ENCODE measurements around the gene TRAF4. TPM values are rescaled to one million over a fixed set of nuclear protein-coding genes. Genes with fewer than 3 reads are reported as not detected.
"Not testable (repeated sequence)": the region's sequence is repeated elsewhere in the genome, so short reads cannot be mapped to it uniquely, and the experiment has no call there.

Gene TRAF4
- total RNA-seq, 2 donors from 2014 or later: 88.3 to 168 TPM

- ATAC-seq; DNase-seq (ENCODE audit: low spot score in 2 of 2); H3K9me3 Mint-ChIP-seq: not testable (repeated sequence)
- H3K36me3 Mint-ChIP-seq: peaks cover 52 to 63% of the 10 kb centered on the region in 2 donors
- peak overlapping the region; percentile 93 to 100 for H3K27ac Mint-ChIP-seq
Observed at GRCh38 chr17:28723836-28724499, 19.8 kb upstream of the TRAF4 start.

DNA sequence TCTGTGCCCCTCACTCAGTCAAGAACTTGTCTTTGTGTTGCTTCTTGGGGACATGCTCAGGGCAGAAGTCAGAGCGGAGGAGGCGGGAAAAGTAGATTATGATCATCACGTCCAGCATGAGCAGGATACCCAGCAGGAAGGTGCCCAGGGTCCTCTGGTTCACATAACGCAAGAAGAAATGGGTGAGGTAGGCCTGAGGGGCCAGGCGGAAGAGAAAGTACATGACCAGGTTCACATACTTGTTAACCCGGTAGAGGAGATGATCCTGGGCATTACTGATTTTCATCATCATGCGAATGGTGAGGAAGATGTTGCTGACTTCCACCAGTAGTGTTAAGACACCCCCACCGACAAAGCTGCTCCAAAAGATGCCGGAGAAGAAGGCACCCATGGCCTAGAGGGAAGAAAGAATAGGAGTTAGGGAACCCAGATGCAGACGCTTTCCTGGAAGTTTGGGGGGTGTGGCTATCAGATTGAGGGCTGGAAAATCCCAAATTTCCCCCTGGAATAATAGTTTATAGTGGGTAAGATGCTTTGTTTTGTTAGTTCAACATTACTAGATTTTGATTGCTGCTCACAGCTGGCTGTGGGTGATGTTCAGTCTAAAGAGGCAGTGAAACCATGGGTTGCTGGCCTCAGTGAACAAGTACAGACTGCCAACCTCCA lies 19.2 kb upstream of the TRAF4 start:
- ATAC-seq (no peak), DNase-seq (ENCODE audit: low spot score in 2 of 2) (no peak)
- Mint-ChIP-seq H3K27ac (peak overlapping the region; percentile 93 to 100), H3K9me3 (no peaks in the 10 kb centered on the region), H3K36me3 (peaks cover 47 to 58% of the 10 kb centered on the region in 2 donors)

GRCh38 chr17:28725166-28725659 lies 18.6 kb upstream of the TRAF4 start:
- Mint-ChIP-seq H3K36me3 (peaks cover 41 to 52% of the 10 kb centered on the region in 2 donors), H3K9me3 (no peaks in the 10 kb centered on the region), H3K27ac (peak overlapping the region; percentile 93 to 100)
- ATAC-seq (no peak), DNase-seq (ENCODE audit: low spot score in 2 of 2) (peak in 1 of 2 donors; percentile 39)

DNA sequence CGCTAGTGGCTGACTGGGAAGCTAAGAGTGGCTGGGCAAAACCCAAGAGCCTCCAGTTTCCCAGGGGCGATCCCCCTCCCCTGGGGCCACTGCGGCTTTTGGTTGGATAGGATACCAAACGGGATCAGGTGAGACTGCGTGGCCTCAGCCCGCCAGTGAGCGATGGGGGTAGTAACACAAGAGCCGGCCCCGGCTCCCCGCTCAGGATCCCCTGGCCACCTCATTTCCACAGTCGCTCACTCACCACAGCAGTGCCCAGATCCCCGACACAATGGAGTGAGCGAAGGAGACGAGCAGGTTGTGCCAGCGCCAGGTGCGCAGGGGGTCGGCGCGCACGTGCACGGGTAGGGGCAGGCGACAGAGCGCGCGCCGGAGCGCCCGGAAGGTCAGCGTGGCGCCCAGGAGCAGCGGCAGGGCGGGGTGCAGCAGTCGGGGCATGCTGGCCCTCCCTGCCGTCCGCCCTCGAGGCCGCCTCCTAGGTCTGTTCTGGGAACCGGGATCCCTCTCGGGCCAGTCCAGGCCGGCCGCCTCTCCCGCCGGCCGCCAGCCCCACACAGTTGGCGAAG lies 18.1 kb upstream of the TRAF4 start:
- Mint-ChIP-seq H3K36me3 (peaks cover 35 to 47% of the 10 kb centered on the region in 2 donors), H3K27ac (peak overlapping the region; percentile 93 to 100), H3K9me3 (no peaks in the 10 kb centered on the region)
- peak; percentile 63 to 79 for DNase-seq (ENCODE audit: low spot score in 2 of 2)
- peak in 1 of 2 donors; percentile 2 for ATAC-seq

DNA sequence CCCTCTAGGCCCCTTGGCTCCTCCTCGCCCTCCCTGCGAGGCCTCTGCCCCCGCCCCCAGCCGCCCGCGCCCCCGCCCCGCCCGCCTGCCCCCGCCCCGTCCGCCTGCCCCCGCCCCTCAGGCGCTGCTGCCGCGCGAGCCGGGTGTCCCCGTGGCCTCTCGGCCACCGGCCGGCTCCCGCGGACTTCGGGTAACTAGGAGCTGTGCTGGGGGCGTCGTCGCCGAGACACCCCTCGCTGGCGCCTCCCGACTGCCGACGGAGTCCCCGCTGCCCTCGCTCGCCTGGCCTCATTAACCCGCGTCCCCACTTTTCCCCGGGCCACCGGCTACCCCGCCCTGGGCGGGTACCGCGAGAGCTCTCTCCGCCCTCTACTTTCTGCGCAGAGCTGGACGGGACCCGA lies 17.6 kb upstream of the TRAF4 start, which contains the start of gene TLCD1:
Gene TLCD1, minus strand, starts transcription at position 8 of the 401 bp plus-strand sequence. CDS start 136 bp downstream, outside the sequence.
- Mint-ChIP-seq H3K27ac (peak within 1 kb of the TSS; percentile 98 to 100), H3K9me3 (no peaks in the 10 kb centered on the region), H3K36me3 (peaks cover 31 to 42% of the 10 kb centered on the region in 2 donors)
- ATAC-seq (peak; percentile 28 to 51), DNase-seq (ENCODE audit: low spot score in 2 of 2) (peak; percentile 83 to 86)

GRCh38 chr17:28726627-28727491 lies 17.0 kb upstream of the TRAF4 start:
- H3K36me3 Mint-ChIP-seq: peaks cover 25 to 36% of the 10 kb centered on the region in 2 donors
- peak overlapping the region; percentile 98 to 100 for H3K27ac Mint-ChIP-seq
- DNase-seq (ENCODE audit: low spot score in 2 of 2): peak; percentile 95 to 97
- peak; percentile 33 to 42 for ATAC-seq
- H3K9me3 Mint-ChIP-seq: no peaks in the 10 kb centered on the region

- ATAC-seq (peak; percentile 43 to 57), DNase-seq (ENCODE audit: low spot score in 2 of 2) (peak; percentile 96 to 99)
- Mint-ChIP-seq H3K9me3 (no peaks in the 10 kb centered on the region), H3K36me3 (peaks cover 15 to 23% of the 10 kb centered on the region in 2 donors), H3K27ac (peak within 1 kb of the TSS; percentile 98 to 100)
Observed at GRCh38 chr17:28728364-28729200, 15.2 kb upstream of the TRAF4 start, which contains the start of gene NEK8. TSS of gene NEK8 (plus strand) at chr17:28728788. CDS start at chr17:28728814, 26 bp downstream.

DNA sequence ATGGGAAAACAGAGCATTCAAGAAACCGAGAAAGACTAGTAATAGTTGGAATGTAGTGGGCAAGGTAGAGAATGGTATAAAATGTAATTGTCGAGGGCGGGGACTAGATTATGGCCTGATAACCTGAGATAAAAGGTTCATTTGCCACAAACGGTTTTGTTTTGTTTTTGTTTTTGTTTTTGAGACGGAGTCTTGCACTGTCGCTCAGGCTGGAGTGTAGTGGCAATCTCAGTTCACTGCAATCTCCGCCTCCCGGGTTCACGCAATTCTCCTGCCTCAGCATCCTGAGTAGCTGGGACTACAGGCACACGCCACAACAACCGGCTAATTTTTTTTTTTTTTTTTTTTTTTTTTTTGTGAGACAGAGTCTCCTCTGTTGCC lies 13.9 kb upstream of the TRAF4 start:
- ATAC-seq: no peak
- no peaks in the 10 kb centered on the region for H3K9me3 Mint-ChIP-seq
- H3K27ac Mint-ChIP-seq: peak overlapping the region in 1 of 2 donors; percentile 100
- H3K36me3 Mint-ChIP-seq: peaks cover 6 to 9% of the 10 kb centered on the region in 2 donors
- no peak for DNase-seq (ENCODE audit: low spot score in 2 of 2)

- H3K9me3 Mint-ChIP-seq: no peaks in the 10 kb centered on the region
- H3K27ac Mint-ChIP-seq: no peak overlapping the region
Observed at GRCh38 chr17:28733346-28733745, 10.5 kb upstream of the TRAF4 start.

GRCh38 chr17:28734712-28735241 lies 9.0 kb upstream of the TRAF4 start:
- DNase-seq (ENCODE audit: low spot score in 2 of 2): no peak
- no peak for ATAC-seq
- H3K9me3 Mint-ChIP-seq: no peaks in the 10 kb centered on the region
- peaks cover 0 to 25% of the 10 kb centered on the region in 2 donors for H3K36me3 Mint-ChIP-seq
- no peak overlapping the region for H3K27ac Mint-ChIP-seq

More at GRCh38 chr17:28733346-28733745, 10.5 kb upstream of the TRAF4 start:
- ATAC-seq: no peak
- H3K36me3 Mint-ChIP-seq: peaks cover 0 to 11% of the 10 kb centered on the region in 2 donors
- no peak for DNase-seq (ENCODE audit: low spot score in 2 of 2)

- DNase-seq (ENCODE audit: low spot score in 2 of 2): no peak
- no peaks in the 10 kb centered on the region for H3K9me3 Mint-ChIP-seq
- ATAC-seq: peak in 1 of 2 donors; percentile 30
- no peak overlapping the region for H3K27ac Mint-ChIP-seq
- H3K36me3 Mint-ChIP-seq: peaks cover 0 to 29% of the 10 kb centered on the region in 2 donors
Observed at GRCh38 chr17:28735242-28735722, 8.5 kb upstream of the TRAF4 start.

GRCh38 chr17:28735913-28736769 lies 7.7 kb upstream of the TRAF4 start:
- ATAC-seq; H3K9me3 Mint-ChIP-seq; DNase-seq (ENCODE audit: low spot score in 2 of 2); H3K27ac Mint-ChIP-seq: not testable (repeated sequence)
- H3K36me3 Mint-ChIP-seq: peaks cover 0 to 34% of the 10 kb centered on the region in 2 donors

- Mint-ChIP-seq H3K27ac (no peak overlapping the region), H3K9me3 (no peaks in the 10 kb centered on the region), H3K36me3 (peaks cover 0 to 34% of the 10 kb centered on the region in 2 donors)
- DNase-seq (ENCODE audit: low spot score in 2 of 2) (no peak), ATAC-seq (no peak)
Observed at GRCh38 chr17:28737316-28737715, 6.5 kb upstream of the TRAF4 start.

All from activated naive CD4-positive, alpha-beta T cell treated with anti-CD3 and anti-CD28 coated beads, Interleukin-2, amount 50 U/mL, for 72 hours (primary cell).